ENCODE data around the gene KRTAP3-2.

The KRTAP3-2 gene

DNA sequence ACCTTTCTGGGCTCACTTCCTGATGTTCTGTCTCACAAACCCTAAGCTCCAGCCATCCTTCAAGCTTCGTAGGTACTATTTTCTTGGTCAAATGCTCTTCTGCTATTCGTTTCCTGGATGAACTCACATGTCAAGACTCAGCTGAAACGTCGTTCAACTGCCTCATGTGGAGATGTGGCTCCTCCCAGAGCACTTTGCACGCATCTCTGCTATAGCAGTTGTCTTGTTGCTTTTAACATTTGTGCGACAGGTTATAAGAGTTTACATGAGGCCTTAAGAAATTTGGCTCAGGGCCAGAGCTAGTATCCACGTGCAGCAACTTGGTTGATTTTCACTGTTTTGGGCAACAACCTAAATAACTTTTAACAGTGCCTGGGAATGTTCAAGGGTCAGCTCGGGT is 12.8 kb downstream of the KRTAP3-2 start:
- Histone ChIP-seq H3K4me3 (ENCODE audit: low read length) (no peak overlapping the region), H3K9me3 (ENCODE audit: control insufficient read depth, low read length) (no peaks in the 10 kb centered on the region), H3K36me3 (ENCODE audit: control insufficient read depth, insufficient read depth, low read length, severe bottlenecking) (no peaks in the 10 kb centered on the region), H3K9ac (ENCODE audit: low read length) (no peak overlapping the region), H3K4me1 (ENCODE audit: control insufficient read depth, insufficient read depth, low read length) (no peaks in the 10 kb centered on the region), H3K27me3 (replicated peaks; ENCODE audit: control insufficient read depth, insufficient read depth, low read length) (no peaks in the 10 kb centered on the region)
- no peak for DNase-seq (ENCODE audit: low read depth)

DNA sequence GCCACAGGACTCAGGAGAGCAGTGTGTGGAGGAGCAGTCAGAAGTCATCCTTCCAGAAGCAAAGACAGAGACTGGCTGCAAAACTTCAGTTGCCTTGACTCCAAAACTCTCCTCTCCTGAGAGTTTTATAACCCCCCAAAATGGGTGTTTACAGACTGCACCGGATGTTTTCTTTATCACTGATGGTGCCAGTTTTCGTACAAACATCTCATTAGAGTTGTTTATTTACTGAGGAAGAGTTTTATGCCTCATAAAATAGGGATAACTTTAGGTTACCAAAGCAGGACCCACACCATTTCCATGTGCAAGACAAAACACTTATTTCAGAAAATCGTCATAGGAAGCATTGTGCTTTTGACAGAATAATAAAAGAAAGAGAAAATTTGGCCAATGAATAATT is 15.5 kb downstream of the KRTAP3-2 start, which contains the start of gene KRT40:
Gene KRT40 (minus strand): TSS at position 101 of the 400 bp plus-strand sequence. CDS start 53 bp downstream, at position 48.
- peaks cover 10% of the 10 kb centered on the region for H3K4me1 ChIP-seq (ENCODE audit: control insufficient read depth, insufficient read depth, low read length)
- H3K9me3 ChIP-seq (ENCODE audit: control insufficient read depth, low read length): no peaks in the 10 kb centered on the region
- H3K4me3 ChIP-seq (ENCODE audit: low read length): no peak within 1 kb of the TSS
- H3K36me3 ChIP-seq (ENCODE audit: control insufficient read depth, insufficient read depth, low read length, severe bottlenecking): no peaks in the 10 kb centered on the region
- no peak for DNase-seq (ENCODE audit: low read depth)
- H3K9ac ChIP-seq (ENCODE audit: low read length): no peak within 1 kb of the TSS
- no peaks in the 10 kb centered on the region for H3K27me3 ChIP-seq (replicated peaks; ENCODE audit: control insufficient read depth, insufficient read depth, low read length)

DNA sequence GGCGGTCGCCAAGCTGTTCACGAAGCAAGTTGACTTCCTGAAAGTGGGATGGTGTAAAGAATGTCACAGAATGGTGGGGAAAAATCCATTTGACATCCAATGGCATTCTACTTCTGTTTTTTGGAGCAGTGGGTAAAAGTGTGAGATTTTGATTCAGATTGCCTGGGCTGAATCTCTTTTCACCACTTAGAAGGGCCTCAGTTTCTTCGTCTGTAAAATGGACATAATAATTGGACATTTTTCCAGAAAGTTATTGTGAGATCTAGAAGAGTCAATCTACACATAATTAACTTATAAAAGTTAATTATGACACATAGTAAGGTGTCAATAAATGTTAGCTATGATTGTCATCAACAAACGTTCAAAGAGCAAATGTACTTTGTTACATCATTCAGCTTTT is 18.6 kb downstream of the KRTAP3-2 start:
- Histone ChIP-seq H3K9ac (ENCODE audit: low read length) (no peak overlapping the region), H3K4me3 (ENCODE audit: low read length) (peak overlapping the region; percentile 62), H3K9me3 (ENCODE audit: control insufficient read depth, low read length) (no peaks in the 10 kb centered on the region), H3K36me3 (ENCODE audit: control insufficient read depth, insufficient read depth, low read length, severe bottlenecking) (no peaks in the 10 kb centered on the region), H3K27me3 (replicated peaks; ENCODE audit: control insufficient read depth, insufficient read depth, low read length) (no peaks in the 10 kb centered on the region), H3K4me1 (ENCODE audit: control insufficient read depth, insufficient read depth, low read length) (peaks cover 10% of the 10 kb centered on the region)
- DNase-seq (ENCODE audit: low read depth): no peak

DNA sequence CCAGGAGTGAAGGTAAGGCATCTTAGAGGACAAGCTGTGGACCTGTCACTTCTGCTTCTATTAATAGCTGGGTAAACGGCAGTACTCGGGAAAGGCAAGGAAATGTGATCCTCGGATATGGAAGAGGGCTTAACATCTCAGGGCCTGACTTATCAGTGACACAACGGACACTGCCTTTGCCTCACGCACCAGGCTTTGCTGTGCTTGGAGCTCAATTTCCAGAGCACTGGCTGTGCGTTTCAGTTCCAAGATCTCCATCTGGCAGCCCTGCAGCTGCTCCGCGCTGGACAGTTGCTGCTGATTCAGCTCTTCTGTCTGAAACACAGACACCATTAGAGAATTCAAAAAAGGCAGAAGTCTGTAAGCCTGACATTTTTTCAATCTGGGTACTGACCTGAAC is 19.1 kb downstream of the KRTAP3-2 start:
- Histone ChIP-seq H3K9me3 (ENCODE audit: control insufficient read depth, low read length) (no peaks in the 10 kb centered on the region), H3K4me3 (ENCODE audit: low read length) (peak overlapping the region; percentile 62), H3K4me1 (ENCODE audit: control insufficient read depth, insufficient read depth, low read length) (peaks cover 10% of the 10 kb centered on the region), H3K9ac (ENCODE audit: low read length) (no peak overlapping the region), H3K36me3 (ENCODE audit: control insufficient read depth, insufficient read depth, low read length, severe bottlenecking) (no peaks in the 10 kb centered on the region), H3K27me3 (replicated peaks; ENCODE audit: control insufficient read depth, insufficient read depth, low read length) (no peaks in the 10 kb centered on the region)
- DNase-seq (ENCODE audit: low read depth): no peak

DNA sequence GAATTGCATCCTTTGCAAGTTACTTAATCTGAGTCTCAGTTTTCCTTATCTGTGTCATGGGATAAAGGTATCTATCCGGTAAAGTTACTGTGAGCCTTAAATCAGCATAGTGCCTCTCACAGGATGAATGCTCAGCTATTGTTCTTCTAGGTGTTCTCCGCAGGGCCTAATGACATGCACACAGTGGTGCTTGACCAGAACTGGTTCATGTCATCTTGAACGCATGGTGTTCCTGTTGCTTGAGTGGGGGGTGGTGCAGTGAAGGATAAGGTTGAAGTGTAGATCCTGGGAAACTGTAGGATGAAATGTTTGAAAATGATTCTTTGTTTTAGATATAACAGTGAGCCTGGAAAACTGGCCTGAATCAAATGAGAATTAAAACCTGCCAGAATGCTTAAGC is 19.6 kb downstream of the KRTAP3-2 start:
- no peak overlapping the region for H3K4me3 ChIP-seq (ENCODE audit: low read length)
- H3K36me3 ChIP-seq (ENCODE audit: control insufficient read depth, insufficient read depth, low read length, severe bottlenecking): no peaks in the 10 kb centered on the region
- H3K9me3 ChIP-seq (ENCODE audit: control insufficient read depth, low read length): no peaks in the 10 kb centered on the region
- H3K27me3 ChIP-seq (replicated peaks; ENCODE audit: control insufficient read depth, insufficient read depth, low read length): no peaks in the 10 kb centered on the region
- H3K4me1 ChIP-seq (ENCODE audit: control insufficient read depth, insufficient read depth, low read length): peaks cover 10% of the 10 kb centered on the region
- no peak overlapping the region for H3K9ac ChIP-seq (ENCODE audit: low read length)
- no peak for DNase-seq (ENCODE audit: low read depth)

DNA sequence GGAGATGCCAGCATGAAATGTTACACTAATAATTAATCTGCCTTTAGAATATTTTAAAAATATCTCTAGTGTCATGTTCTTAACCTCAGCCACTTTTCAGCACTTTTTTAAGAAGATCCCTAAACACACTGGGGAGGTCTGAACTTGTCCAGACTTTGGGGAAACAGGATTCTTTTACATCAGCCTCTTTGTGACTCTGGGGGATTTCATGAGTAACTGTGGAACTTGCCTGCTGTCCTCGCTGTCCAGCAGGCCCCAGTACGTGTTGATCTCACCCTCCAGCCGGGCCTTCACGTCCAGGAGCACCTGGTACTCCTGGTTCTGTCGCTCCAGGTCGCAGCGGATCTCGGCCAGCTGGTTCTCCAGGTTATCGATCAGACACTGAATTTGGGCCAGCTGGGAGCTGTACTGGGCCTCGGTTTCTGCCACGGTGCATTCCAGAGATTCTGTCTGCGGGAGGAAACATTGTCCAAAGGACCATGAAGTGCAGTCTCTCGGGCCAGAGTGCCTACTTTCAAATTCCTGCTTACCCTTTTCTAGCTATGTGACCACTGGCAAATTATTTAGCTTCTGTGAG is 21.0 kb downstream of the KRTAP3-2 start:
- DNase-seq (ENCODE audit: low read depth): no peak
- Histone ChIP-seq H3K36me3 (ENCODE audit: control insufficient read depth, insufficient read depth, low read length, severe bottlenecking) (no peaks in the 10 kb centered on the region), H3K9me3 (ENCODE audit: control insufficient read depth, low read length) (no peaks in the 10 kb centered on the region), H3K27me3 (replicated peaks; ENCODE audit: control insufficient read depth, insufficient read depth, low read length) (no peaks in the 10 kb centered on the region), H3K4me3 (ENCODE audit: low read length) (no peak overlapping the region), H3K4me1 (ENCODE audit: control insufficient read depth, insufficient read depth, low read length) (peaks cover 10% of the 10 kb centered on the region), H3K9ac (ENCODE audit: low read length) (no peak overlapping the region)

DNA sequence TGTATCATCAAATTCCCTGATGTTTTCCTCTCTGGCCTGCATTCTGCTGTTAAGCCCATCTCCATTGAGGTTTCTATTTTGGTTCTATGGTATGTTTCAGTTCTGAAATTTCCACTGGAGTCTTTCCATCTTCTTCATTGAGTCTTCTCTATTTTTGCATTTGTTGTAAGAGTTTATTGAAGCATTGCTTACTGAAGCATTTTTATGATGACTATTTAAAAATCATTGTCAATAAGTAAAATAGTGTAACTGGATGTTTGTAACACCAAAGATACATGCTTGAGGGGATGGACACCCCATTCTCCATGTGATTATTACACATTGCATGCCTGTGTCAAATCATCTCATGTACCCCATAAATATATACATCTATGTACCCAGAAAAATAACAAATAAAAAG is 24.2 kb downstream of the KRTAP3-2 start:
- H3K9ac ChIP-seq (ENCODE audit: low read length): no peak overlapping the region
- H3K36me3 ChIP-seq (ENCODE audit: control insufficient read depth, insufficient read depth, low read length, severe bottlenecking): no peaks in the 10 kb centered on the region
- no peaks in the 10 kb centered on the region for H3K9me3 ChIP-seq (ENCODE audit: control insufficient read depth, low read length)
- H3K4me1 ChIP-seq (ENCODE audit: control insufficient read depth, insufficient read depth, low read length): peaks cover 4% of the 10 kb centered on the region
- no peak overlapping the region for H3K4me3 ChIP-seq (ENCODE audit: low read length)
- no peaks in the 10 kb centered on the region for H3K27me3 ChIP-seq (replicated peaks; ENCODE audit: control insufficient read depth, insufficient read depth, low read length)
- DNase-seq (ENCODE audit: low read depth): no peak

DNA sequence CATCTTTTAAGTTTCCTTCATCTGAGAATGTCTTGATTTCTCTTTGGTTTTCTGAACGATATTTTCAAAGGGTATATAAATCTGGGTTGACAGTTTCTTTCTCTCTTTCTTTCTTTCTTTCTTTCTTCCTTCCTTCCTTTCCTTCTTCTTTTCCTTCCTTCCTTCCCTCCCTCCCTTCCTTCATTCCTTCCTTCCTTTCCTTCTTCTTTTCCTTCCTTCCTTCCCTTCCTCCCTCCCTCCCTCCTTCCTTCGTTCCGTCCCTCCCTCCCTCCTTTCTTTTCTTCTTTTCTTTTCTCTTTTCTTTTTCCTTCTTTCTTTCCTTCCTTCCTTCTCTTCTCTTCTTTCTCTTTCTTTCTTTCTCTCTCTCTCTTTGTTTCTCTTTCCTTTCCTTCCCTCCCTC is 25.3 kb downstream of the KRTAP3-2 start:
- no peaks in the 10 kb centered on the region for H3K27me3 ChIP-seq (replicated peaks; ENCODE audit: control insufficient read depth, insufficient read depth, low read length)
- no peaks in the 10 kb centered on the region for H3K9me3 ChIP-seq (ENCODE audit: control insufficient read depth, low read length)
- DNase-seq (ENCODE audit: low read depth): no peak
- no peak overlapping the region for H3K4me3 ChIP-seq (ENCODE audit: low read length)
- no peaks in the 10 kb centered on the region for H3K4me1 ChIP-seq (ENCODE audit: control insufficient read depth, insufficient read depth, low read length)
- no peak overlapping the region for H3K9ac ChIP-seq (ENCODE audit: low read length)
- no peaks in the 10 kb centered on the region for H3K36me3 ChIP-seq (ENCODE audit: control insufficient read depth, insufficient read depth, low read length, severe bottlenecking)

DNA sequence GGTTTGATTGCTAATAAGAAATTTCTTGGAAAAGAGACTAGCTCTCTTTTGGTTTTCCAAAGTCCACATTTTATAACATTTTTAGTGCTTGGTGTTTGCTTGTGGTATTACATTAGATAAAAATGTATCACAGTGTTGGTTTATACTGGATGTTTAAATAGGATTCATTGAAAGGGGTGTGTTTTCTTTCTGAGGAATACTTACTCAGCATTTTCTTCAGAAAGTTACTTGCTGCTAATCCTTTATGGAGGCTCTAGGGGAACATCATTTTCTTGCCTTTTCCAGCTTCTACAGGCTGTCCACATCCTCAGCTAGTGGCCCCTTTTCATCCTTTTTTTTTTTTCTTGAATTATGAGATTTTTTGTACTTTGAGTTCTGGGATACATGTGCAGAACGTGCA is 32.1 kb downstream of the KRTAP3-2 start:
- Histone ChIP-seq H3K36me3 (ENCODE audit: control insufficient read depth, insufficient read depth, low read length, severe bottlenecking) (no peaks in the 10 kb centered on the region), H3K9me3 (ENCODE audit: control insufficient read depth, low read length) (no peaks in the 10 kb centered on the region), H3K4me1 (ENCODE audit: control insufficient read depth, insufficient read depth, low read length) (no peaks in the 10 kb centered on the region), H3K9ac (ENCODE audit: low read length) (no peak overlapping the region), H3K4me3 (ENCODE audit: low read length) (no peak overlapping the region), H3K27me3 (replicated peaks; ENCODE audit: control insufficient read depth, insufficient read depth, low read length) (no peaks in the 10 kb centered on the region)
- DNase-seq (ENCODE audit: low read depth): no peak

DNA sequence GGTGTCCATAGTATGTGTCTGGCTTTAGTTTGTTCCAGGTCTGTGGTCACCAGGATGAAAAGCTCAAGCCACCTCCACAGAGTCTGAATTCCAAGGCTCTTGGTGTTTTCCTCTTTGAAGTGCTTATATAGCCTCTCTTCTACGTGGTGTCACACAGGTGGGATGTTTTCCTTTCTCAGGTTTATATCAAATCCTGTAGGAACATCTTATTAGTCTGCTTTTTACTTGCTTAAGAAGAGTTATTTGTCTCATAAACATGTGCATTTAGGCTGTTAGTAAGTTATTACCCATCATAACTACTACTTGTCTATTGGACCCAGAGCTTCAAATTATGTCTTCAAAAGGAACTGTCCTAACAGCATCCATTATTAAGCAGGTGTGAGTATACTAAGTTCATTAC is 32.9 kb downstream of the KRTAP3-2 start, which contains the start of gene KRT39:
Gene KRT39 (minus strand): TSS at position 101 of the 400 bp plus-strand sequence. CDS start 92 bp downstream, at position 9.
- H3K9ac ChIP-seq (ENCODE audit: low read length): no peak within 1 kb of the TSS
- no peaks in the 10 kb centered on the region for H3K36me3 ChIP-seq (ENCODE audit: control insufficient read depth, insufficient read depth, low read length, severe bottlenecking)
- no peak within 1 kb of the TSS for H3K4me3 ChIP-seq (ENCODE audit: low read length)
- H3K9me3 ChIP-seq (ENCODE audit: control insufficient read depth, low read length): no peaks in the 10 kb centered on the region
- DNase-seq (ENCODE audit: low read depth): no peak
- no peaks in the 10 kb centered on the region for H3K4me1 ChIP-seq (ENCODE audit: control insufficient read depth, insufficient read depth, low read length)
- no peaks in the 10 kb centered on the region for H3K27me3 ChIP-seq (replicated peaks; ENCODE audit: control insufficient read depth, insufficient read depth, low read length)

DNA sequence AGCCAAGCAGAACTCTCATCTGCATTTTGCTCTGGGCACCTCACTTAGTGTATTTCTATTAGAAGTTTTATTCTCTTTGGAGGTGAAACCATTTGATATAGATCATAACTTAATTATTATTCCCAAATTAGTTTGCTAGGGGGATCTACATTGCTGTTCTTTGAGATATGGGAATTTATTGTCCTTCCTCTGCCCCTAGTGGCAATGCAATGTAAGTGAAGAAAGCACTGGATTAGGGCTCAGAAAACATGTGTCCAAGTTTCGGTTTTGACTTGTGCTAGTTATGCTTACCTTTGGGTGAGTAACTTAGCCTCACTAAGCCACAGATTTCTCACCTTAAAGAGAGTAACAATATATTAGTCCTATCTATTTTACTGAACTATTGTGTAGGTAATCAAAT is 35.9 kb downstream of the KRTAP3-2 start:
- H3K4me1 ChIP-seq (ENCODE audit: control insufficient read depth, insufficient read depth, low read length): no peaks in the 10 kb centered on the region
- H3K27me3 ChIP-seq (replicated peaks; ENCODE audit: control insufficient read depth, insufficient read depth, low read length): no peaks in the 10 kb centered on the region
- no peak overlapping the region for H3K4me3 ChIP-seq (ENCODE audit: low read length)
- no peak overlapping the region for H3K9ac ChIP-seq (ENCODE audit: low read length)
- no peaks in the 10 kb centered on the region for H3K36me3 ChIP-seq (ENCODE audit: control insufficient read depth, insufficient read depth, low read length, severe bottlenecking)
- peak; percentile 25 for DNase-seq (ENCODE audit: low read depth)
- no peaks in the 10 kb centered on the region for H3K9me3 ChIP-seq (ENCODE audit: control insufficient read depth, low read length)

DNA sequence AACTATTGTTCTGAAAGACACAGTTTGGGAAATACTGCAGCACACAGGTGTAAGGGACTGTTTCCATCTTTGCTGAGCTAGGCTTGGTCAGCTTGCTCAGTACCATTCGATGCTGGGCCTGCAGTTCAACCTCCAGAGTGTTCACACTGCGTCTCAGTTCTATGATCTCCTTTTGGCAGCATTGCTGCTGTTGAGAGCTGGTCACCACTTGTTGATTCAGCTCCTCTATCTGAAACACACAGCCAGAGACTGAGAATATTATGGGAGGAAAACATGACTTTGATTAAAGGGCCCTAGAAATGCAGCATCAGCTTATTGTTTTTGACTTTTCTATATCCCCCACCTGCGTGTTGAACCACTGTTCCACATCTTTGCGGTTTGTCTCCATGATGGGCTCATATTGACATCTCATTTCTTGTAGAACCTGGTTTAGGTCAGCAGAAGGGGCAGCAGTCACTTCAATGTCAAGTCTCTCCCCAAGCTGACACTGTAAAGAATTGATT is 37.6 kb downstream of the KRTAP3-2 start:
- Histone ChIP-seq H3K9me3 (ENCODE audit: control insufficient read depth, low read length) (no peaks in the 10 kb centered on the region), H3K4me3 (ENCODE audit: low read length) (no peak overlapping the region), H3K4me1 (ENCODE audit: control insufficient read depth, insufficient read depth, low read length) (peaks cover 5% of the 10 kb centered on the region), H3K36me3 (ENCODE audit: control insufficient read depth, insufficient read depth, low read length, severe bottlenecking) (no peaks in the 10 kb centered on the region), H3K9ac (ENCODE audit: low read length) (no peak overlapping the region), H3K27me3 (replicated peaks; ENCODE audit: control insufficient read depth, insufficient read depth, low read length) (no peaks in the 10 kb centered on the region)
- no peak for DNase-seq (ENCODE audit: low read depth)

All from adipocyte (in vitro differentiated cells).